ENCODE measurements around the gene DYRK3.

DNA sequence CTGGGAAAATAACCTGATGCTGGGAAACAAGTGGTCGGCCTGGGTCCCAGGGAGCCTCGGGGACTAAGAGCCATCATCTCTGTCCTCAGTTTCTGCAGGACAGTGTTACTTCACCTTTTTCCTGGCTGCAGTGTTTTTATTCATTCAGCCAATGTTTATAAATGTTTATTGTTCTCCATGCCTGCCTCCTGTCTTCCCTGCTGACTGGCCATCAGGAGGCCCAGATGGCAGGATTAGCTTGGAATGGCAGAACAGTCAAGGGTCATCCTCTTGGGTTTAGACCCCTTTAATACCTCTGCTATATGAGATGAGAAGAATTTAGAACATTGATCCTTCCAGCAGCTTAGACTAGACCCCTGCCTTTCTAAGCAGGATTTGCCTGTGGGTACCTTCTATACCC, 62.7 kb downstream of the DYRK3 start:
- TF ChIP-seq POLR2AphosphoS5 (IDR thresholded peaks at IDR 0.05; ENCODE audit: low read depth, low read length) (no peak), POLR2A (IDR thresholded peaks at IDR 0.05; ENCODE audit: low read depth, low read length) (no peak), TAF1 (IDR thresholded peaks at IDR 0.05; ENCODE audit: borderline replicate concordance, low read depth, low read length) (no peak)
